Osteoblast (primary cell): ENCODE data around the gene CRB2. TPM values are rescaled to one million over a fixed set of nuclear protein-coding genes. Genes with fewer than 3 reads are reported as not detected.

Source experiments
- DNase-seq: peaks from one replicate; pipeline ENCODE4 v3.0.0; 2011; ENCODE audit warnings: low spot score, mixed read lengths; ENCODE audit not compliant: insufficient read length; ENCODE audit errors: missing footprints
- H2AFZ ChIP-seq: 2 replicates; pipeline ENCODE4 v1.6.0; 2011; ENCODE audit warnings: mild to moderate bottlenecking, low read length
- H3K27ac ChIP-seq: 2 replicates; pipeline ENCODE4 v1.5.1; 2011; ENCODE audit warnings: mild to moderate bottlenecking, low read depth, low read length, moderate library complexity
- H3K27me3 ChIP-seq: 2 replicates; pipeline ENCODE4 v1.6.0; 2012; ENCODE audit warnings: mild to moderate bottlenecking, control low read depth, inconsistent platforms, low read length, moderate library complexity; ENCODE audit not compliant: insufficient read depth
- H3K36me3 ChIP-seq: 2 replicates; pipeline ENCODE4 v1.5.1; 2011; ENCODE audit warnings: mild to moderate bottlenecking, low read length, control low read depth, moderate library complexity; ENCODE audit not compliant: insufficient read depth
- H3K4me1 ChIP-seq: 2 replicates; pipeline ENCODE4 v1.5.1; 2011; ENCODE audit warnings: mild to moderate bottlenecking, low read length, control low read depth, moderate library complexity; ENCODE audit not compliant: insufficient read depth
- H3K4me2 ChIP-seq: 2 replicates; pipeline ENCODE4 v1.6.0; 2011; ENCODE audit warnings: mild to moderate bottlenecking, low read length; ENCODE audit not compliant: insufficient read depth
- H3K4me3 ChIP-seq: fragments of 200-600 bp; sonication (generic); 3 replicates; pipeline ENCODE4 v1.5.1; 2012; ENCODE audit warnings: mild to moderate bottlenecking, low read length, inconsistent platforms; ENCODE audit not compliant: insufficient read depth
- H3K79me2 ChIP-seq: 2 replicates; pipeline ENCODE4 v1.6.0; 2012; ENCODE audit warnings: mild to moderate bottlenecking, low read length, control low read depth, inconsistent platforms; ENCODE audit not compliant: insufficient read depth
- H3K9me3 ChIP-seq: 2 replicates; pipeline ENCODE4 v1.5.1; 2011; ENCODE audit warnings: low read depth, low read length, control low read depth
- H4K20me1 ChIP-seq: 2 replicates; pipeline ENCODE4 v1.6.0; 2012; ENCODE audit warnings: mild to moderate bottlenecking, low read length, control low read depth; ENCODE audit not compliant: insufficient read depth
- small RNA-seq: library from RNA; depleted of rRNA; stranded (forward); fragments of <200 nt; gene quantifications from one replicate; pipeline ENCODE3, GENCODE V24; 2012
- total RNA-seq: library from RNA; depleted of rRNA; stranded (reverse); fragments of >200 nt; gene quantifications from 2 replicates; pipeline ENCODE4 v1.2.3, GENCODE V29; 2012
- TF ChIP-seq, protein P1 (sequence below): IDR thresholded peaks from 2 replicates; pipeline ENCODE4 v1.5.1; 2011; ENCODE audit warnings: mild to moderate bottlenecking, low read depth, low read length, moderate library complexity; ENCODE audit errors: extremely low read depth

CRB2 gene
- total RNA-seq, 1 donor, result not detected

DNA sequence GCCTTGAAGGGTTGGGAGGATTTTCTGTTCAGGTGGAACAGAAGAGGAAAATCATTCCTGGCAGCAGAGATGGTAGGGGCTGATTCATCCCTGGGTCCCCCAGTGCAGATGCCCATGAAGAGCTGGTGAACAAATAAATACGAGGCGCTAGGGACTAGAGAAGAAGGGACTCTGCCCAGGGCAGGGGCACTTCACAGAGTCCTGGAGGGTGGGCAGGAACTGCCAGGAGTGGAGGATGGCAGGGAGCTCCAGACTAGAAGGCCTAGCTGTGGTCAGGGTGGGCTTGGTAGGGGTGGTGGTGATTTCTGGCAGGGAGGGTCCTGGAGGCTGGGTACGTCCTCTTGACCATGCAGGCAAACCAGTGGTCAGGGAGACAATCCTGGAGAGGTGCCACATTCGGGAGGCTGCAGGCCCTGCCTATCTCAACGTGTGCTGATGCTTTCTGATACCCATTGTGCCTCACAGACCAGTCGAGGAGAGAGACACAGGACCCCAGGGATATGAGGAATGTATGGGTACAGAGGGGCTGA, 69.9 kb downstream of the CRB2 start:
- H4K20me1 ChIP-seq, result peaks cover 4% of the 10 kb centered on the region
- no peaks in the 10 kb centered on the region for H3K9me3 ChIP-seq
- no peaks in the 10 kb centered on the region for H3K36me3 ChIP-seq
- H3K4me3 ChIP-seq, result no peak overlapping the region
- TF ChIP-seq, protein P1, sequence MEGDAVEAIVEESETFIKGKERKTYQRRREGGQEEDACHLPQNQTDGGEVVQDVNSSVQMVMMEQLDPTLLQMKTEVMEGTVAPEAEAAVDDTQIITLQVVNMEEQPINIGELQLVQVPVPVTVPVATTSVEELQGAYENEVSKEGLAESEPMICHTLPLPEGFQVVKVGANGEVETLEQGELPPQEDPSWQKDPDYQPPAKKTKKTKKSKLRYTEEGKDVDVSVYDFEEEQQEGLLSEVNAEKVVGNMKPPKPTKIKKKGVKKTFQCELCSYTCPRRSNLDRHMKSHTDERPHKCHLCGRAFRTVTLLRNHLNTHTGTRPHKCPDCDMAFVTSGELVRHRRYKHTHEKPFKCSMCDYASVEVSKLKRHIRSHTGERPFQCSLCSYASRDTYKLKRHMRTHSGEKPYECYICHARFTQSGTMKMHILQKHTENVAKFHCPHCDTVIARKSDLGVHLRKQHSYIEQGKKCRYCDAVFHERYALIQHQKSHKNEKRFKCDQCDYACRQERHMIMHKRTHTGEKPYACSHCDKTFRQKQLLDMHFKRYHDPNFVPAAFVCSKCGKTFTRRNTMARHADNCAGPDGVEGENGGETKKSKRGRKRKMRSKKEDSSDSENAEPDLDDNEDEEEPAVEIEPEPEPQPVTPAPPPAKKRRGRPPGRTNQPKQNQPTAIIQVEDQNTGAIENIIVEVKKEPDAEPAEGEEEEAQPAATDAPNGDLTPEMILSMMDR, result no peak
- H3K27ac ChIP-seq, result no peak overlapping the region
- H3K27me3 ChIP-seq, result no peaks in the 10 kb centered on the region
- H2AFZ ChIP-seq, result no peak overlapping the region
- no peak for DNase-seq
- H3K4me1 ChIP-seq, result no peaks in the 10 kb centered on the region
- H3K79me2 ChIP-seq, result no peaks in the 10 kb centered on the region
- no peak overlapping the region for H3K4me2 ChIP-seq

DNA sequence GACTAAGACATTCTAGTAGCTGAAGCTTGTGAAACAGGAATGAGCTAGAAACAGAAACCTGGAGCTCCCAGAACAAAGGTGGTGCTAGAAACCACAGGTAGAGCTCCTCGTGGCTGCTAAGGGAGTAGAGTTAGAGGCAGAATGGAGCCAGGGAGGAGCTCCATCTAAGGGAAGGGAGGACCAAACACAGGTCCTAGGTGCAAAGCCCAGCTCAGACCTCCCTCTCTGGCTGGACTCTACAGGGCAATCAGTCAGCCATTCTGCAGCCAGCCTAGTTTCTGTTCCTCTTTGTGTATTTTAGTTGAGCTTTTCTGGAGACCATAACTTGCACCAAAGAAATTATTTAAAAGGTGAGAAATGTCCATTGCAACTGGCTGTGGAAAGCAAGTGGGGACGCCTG, 70.4 kb downstream of the CRB2 start:
- Histone ChIP-seq H2AFZ (no peak overlapping the region), H3K27ac (no peak overlapping the region), H4K20me1 (peaks cover 4% of the 10 kb centered on the region), H3K79me2 (no peaks in the 10 kb centered on the region), H3K27me3 (no peaks in the 10 kb centered on the region), H3K9me3 (no peaks in the 10 kb centered on the region), H3K4me2 (no peak overlapping the region), H3K36me3 (no peaks in the 10 kb centered on the region), H3K4me1 (no peaks in the 10 kb centered on the region), H3K4me3 (no peak overlapping the region)
- TF ChIP-seq, protein P1, result no peak
- no peak for DNase-seq

Small RNA genes within 50 kb of the gene (small RNA-seq; reads per million reads assigned to genes)
- gene MIR601, result not detected

Other genes starting within 250 kb of the CRB2 start
- 2.9 TPM in 2 replicates for gene STRBP, start 87.6 kb upstream of the CRB2 start, total RNA-seq